Fibroblast of skin of right biceps (primary cell): ENCODE data around the gene KCNK4.

Experiments
- DNase-seq: peaks from one replicate; pipeline ENCODE4 v3.0.0-alpha.2; 2013

The KCNK4 gene

DNA sequence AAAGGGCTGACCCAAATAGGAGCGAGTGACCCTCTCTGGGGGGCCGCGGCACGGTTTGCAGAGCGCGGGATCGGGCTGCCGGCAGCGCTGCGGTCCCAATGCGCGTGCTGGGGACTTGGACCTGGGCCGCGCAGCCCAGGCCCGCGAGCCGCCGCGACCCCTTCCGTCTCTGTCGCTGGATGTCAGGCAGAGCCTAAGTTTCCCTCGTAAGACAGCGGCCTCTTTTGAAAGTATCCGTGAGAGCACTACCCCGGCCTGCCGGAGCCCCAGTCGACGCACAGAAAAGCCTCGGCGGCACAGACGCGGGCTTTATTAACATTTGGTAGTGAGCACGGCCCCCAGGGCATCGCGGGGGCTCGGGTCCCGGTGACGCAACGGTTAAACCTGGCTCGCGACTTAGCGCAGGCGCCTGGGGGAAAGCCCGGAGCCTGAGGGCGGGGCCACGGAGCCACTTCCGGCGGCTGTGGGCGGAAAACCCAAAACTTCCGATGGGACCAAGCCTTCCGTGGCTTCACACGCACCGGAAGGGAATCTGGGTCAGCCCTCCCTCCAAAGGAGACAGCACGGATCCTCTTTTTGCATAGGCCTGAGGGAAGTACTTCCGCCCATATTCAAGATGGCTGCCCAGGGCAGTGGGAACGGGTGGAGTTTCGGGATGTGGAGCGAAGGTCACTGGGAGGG, 21.4 kb upstream of the KCNK4 start:
- DNase-seq: peak; percentile 100

DNA sequence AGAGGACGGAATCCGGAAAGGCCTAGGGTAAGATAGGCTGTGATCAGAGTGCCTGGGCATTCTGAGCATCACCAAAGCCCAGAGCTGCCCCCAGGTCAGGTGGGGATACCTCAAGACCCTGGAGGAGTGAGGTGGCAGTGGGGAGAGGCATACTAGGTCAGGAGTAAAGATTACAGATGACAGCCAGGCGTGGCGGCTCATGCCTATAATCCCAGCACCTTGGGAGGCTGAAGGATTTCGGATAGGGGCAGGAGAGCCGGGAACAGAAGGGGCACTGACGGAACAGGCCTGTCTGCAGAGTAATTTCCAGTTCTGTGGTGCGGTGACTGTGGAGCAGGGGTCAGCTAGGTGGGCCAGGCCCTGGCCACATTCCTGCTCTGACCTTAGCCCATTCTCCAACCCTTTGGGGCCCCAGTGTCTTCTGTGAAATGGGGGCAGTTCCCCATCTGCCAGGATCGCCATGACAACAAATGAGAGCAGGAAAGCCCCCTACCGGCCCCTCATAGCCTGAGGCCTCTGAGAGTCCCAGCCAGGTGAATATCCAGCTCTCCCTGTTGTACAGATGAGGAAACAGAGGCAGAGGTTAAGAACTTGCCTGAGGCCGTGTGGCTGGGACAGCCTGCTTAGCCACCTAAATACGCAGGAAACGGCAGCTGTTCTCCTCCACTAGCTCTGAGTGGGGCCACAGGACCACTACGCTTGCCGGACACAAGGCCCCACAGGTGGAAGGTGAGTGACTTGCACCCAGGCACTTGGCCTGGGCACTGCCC, 15.9 kb upstream of the KCNK4 start:
- no peak for DNase-seq

DNA sequence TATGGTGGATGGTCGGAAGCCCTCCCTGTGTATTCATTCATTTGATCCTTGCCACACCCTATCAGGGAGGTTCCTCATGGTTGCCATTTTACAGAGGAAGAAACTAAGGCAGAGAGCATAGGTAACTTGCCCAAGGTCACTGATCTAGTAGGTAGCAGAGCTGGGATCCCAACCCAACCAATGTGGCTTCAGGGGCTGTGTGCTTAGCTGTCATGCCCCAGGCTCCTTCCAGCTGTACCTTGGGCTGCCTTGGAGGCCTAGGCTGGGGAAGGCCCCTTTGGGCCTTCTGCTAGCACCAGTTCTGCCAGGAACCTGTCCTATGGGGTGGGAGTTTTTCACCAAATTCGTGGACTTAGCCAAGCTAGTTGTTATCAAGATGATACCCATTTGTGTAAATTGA, 15.3 kb upstream of the KCNK4 start:
- DNase-seq: no peak

DNA sequence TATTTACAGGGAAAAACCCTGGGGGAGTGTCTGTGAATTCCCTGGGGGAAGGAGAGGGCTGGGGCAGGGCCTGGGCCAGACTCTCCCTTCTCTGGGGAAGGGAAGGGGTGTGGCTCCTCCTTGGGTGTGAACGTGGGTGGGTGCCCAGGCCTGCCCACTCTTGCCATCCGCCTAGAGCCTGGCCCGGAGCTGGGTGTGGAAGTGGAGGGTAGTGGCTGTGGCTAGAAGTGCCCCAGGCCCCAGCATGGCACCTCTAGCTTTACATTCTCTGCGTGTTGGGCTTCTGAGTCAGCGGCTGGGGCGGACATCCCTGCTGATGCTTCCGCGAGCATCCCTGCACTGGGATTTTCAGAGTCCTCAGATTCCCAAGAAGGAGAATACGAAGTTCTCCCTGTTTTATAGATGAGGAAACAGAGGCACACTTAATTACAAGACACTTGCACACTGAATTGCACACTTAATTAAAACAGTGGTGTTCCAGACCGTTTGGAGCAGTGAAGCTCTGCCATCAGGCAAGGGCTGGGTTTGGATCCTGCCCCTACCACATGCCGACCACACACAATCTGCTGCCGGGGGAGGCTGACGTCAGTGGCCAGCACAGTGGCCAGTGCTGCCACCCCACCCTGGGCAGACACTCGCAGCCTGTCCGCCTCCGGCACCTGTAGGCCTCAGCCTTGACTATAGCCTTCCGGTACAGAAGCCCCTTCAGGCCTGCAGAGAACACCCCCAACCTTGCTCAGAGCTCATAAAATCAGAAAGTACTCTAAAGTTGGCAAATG, 14.3 kb upstream of the KCNK4 start:
- DNase-seq: no peak

DNA sequence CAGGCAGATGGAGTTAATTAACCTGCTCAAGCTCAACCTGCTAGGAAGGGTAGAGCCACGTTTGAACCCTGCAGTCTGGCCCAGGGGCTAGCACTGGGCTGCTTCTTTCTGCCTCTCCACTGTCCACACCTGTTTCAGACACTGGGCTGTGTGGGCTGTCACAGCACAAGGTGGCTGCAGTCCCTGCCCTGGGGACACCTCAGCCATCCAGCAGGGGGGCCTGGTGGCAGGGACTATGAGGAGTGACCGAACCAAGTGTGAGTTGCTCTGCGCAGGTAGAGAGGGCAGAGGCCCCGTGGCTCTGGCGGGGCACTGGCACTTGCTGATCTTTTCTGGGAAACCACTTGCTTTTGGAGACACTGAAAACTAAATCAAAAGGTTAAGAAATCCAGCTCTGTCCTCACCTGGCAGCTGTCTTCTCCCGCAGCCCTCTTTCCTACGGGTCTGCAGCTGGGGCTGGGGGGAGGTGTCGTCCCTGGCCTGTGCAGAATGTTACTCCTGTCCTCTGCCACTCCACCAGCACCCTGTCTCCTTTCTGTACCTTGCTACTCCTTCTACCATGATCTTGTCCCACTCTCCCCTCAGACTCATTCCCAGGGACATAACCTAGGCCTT, 12.4 kb upstream of the KCNK4 start:
- DNase-seq: no peak

DNA sequence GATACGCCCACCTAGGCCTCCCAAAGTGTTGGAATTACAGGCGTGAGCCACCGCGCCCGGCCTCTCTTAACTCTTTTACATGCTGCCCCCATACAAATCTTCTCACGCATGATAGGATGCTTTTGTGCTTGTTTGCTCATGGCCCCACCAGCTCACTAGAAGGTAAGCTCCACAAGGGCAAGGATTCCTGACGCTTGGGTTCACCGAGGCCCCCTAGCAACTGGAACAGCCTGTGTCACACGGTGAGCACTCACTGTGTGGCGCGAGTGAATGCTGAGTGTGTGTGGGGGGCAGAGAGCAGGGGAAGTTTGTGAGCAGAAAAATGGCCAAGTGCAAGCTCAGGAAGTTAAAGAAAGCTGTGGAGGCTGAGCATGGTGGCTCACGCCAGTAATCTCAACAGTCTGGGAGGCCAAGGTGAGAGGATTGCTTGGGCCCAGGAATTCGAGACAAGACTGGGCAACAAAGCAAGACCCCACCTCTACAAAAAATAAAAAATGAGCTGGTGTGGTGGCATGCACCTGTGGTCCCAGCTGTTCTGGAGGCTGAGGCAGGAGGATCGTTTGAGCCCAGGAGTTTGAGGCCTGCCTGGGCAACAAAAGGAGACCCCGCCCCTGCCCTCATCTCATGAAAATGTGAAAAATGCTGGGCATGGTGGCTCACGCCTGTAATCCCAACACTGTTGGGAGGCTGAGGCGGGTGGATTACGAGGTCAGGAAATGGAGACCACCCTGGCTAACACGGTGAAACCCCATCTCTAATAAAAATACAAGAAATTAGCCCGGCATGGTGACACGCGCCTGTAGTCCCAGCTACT, 8.9 kb upstream of the KCNK4 start:
- DNase-seq: no peak

DNA sequence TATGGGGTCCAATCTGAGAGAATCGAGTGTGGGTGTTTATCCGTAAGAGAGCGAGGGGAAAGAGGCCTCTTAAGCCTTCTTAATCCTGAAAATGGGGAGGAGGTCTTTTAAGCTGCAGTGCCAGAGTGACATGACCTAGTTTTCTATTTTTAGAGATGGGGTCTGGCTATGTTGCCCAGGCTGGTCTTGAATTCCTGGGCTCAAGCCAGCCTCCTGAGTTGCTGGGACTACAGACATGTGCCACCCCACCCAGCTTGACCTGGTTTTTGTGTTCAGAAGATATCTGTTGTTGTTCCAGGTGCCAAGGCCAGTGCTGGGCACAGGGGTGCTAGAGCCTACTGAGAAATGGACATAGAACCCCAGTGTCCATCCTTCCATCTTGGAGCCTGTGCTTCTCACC, 8.0 kb upstream of the KCNK4 start:
- DNase-seq: no peak

DNA sequence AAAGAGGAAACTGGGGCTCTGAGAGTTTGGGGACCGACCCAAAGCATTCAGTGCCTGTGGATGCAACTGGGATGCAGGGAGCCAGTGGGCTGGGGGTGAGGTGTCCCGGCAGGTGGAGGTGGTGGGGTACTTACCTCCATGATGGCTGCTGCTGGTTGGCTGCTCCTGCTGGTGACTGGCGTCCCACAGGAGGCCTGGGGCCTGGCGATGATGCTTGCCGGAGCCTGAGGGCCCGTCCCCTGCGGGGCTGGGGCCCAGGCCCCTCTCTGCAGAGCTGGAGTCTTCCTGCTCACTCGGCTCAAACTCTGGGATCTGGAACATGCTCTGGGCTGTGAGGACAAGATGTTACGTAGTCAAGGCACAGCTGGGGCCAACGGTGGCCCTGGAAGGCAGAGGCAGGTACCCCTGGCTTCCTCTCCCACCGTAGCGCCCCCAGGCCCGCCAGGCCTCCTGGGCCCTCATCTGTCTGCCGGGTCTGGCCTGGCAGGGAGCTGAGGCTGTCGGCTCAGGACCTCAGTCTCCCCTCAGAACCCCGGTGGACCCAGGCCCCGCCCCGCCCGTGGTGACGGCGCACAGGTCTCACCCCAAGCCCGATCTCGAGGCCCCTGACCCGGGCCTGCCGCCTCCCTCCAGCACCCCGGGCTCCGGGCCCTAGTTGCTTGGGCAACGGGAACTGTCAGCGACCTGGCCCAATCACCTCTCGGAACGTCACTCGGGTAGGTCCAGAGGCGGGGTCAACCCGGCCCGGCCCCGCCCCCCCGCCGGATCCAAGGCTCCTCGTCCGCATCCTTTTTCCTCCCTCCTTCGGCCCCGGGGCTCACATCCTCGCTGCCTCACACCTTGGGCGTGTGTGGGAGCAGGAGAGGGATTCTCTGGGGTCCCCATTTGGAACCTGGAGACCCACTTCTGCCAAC, 6.8 kb upstream of the KCNK4 start, which contains the start of gene BAD:
TSS of gene BAD (minus strand) at position 618 of the 914 bp plus-strand sequence. CDS start at position 321, 297 bp downstream.
- peak; percentile 91 for DNase-seq

DNA sequence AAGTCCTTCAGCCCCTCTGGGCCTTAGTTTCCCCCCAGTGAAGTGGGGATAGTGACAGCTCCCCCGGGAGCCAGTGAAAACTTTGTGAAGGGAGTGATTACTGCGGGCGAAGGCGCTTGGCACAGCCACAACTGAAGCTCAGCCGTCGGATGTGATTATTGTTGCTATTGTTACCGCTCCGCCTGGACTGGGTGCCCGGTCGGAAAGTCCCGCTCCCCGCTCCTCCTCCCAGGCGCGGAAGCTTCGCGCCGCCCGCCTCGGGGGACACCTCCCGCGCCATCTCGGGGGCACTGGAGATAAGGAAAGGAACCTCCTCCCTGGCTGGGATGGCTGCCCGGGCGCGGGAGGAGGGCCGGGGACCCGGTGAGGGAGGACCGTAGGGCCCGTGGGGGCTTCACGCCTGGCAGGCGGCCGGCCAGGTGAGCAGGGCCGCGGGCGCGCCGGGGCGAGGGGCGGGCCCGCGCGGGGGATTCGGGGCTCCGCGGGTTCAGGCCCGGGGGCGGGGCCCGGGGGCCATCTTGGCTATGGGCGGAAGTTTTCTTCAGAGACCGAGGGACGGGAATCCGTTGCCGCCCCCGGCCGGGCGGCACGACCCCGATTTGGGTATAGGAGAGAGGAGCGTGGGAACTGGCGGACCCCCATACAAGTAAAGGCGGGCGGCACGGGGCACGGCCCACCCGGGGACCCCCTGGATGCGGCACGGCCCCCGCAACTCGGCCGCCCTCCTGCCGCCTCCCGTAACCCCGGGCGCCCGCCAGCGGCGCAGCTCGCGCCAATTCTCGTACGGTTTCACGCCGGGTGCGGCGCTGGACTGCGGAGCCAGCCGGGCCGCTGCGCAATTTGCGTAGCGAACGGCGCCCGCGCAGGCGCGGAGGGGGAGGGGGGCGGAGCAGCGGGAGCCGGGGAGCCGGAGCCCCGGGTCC, 5.9 kb upstream of the KCNK4 start, which contains the start of gene GPR137:
TSS of gene GPR137 (plus strand) at position 887 of the 923 bp plus-strand sequence. CDS start 677 bp downstream, outside the sequence.
- DNase-seq: peak; percentile 74

DNA sequence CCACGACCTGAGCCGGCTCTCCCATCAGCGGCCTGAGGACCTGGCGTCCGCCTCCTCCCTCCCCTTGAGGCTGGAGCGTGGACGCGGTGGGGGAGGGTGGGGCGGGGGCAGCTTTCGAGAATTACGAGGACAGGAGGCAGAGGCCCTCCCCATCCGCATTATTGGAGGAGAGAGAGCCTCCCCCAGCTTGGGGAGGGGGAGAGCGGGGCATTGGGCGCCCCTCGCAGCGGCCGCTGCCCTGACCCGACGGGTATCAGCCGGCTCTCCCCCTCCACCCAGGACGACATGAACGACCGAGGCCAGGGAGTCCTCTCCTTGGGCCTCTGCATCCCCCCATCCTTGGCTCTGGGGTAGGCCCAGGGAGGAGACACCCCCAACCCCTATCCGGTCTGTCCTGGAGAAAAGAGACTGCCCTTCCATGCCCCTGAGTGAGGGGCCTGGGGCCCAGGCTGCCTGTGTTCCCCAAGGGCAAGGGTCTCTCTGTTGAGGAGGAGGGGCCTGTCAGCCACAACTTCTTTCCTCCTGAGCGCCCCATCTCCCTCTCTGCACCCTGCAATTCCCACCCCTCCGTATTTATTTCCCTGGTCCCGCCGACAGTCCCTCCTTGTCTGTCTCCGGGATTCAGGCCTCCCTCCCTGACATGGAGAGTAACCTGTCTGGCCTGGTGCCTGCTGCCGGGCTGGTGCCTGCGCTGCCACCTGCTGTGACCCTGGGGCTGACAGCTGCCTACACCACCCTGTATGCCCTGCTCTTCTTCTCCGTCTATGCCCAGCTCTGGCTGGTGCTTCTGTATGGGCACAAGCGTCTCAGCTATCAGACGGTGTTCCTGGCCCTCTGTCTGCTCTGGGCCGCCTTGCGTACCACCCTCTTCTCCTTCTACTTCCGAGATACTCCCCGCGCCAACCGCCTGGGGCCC, 5.0 kb upstream of the KCNK4 start:
- DNase-seq: no peak

DNA sequence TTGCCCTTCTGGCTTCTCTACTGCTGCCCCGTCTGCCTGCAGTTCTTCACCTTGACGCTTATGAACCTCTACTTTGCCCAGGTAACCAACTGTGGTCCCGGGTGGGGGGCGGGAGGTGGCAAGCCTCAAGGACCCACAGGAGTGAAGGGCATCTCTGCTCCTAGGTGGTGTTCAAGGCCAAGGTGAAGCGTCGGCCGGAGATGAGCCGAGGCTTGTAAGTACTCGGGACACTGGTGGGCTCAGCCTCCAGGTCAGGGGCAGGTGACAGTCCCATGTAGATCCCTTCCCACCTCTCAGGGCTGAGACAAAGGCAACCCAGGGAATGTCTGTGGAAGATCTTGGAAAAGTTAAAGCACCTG, 4.3 kb upstream of the KCNK4 start:
- DNase-seq: no peak

DNA sequence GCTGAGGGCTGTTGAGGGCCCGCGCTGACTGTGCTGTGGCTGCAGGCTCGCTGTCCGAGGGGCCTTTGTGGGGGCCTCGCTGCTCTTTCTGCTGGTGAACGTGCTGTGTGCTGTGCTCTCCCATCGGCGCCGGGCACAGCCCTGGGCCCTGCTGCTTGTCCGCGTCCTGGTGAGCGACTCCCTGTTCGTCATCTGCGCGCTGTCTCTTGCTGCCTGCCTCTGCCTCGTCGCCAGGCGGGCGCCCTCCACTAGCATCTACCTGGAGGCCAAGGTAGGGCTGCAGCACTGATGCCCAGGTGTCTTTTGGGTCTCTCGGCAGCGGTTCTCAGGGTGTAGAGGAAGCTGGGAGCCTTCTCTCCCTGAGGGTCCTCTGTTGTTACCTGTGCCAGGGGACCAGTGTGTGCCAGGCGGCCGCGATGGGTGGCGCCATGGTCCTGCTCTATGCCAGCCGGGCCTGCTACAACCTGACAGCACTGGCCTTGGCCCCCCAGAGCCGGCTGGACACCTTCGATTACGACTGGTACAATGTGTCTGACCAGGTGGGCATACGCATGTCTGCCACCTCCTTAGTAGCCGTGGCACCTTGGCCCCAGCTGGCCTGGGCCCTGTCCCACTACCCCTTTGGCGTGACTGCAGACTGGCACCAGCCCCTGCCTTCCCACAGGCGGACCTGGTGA, 3.3 kb upstream of the KCNK4 start:
- no peak for DNase-seq

DNA sequence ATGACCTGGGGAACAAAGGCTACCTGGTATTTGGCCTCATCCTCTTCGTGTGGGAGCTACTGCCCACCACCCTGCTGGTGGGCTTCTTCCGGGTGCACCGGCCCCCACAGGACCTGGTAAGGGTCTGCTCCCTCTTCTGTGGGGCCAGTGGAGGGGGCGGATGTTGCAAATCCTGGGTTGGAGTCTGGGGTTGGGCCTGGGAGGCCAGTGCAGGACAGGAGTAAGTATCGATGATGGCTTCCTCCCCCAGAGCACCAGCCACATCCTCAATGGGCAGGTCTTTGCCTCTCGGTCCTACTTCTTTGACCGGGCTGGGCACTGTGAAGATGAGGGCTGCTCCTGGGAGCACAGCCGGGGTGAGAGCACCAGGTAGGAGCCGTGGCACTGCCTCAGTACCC, 2.8 kb upstream of the KCNK4 start:
- DNase-seq: no peak

DNA sequence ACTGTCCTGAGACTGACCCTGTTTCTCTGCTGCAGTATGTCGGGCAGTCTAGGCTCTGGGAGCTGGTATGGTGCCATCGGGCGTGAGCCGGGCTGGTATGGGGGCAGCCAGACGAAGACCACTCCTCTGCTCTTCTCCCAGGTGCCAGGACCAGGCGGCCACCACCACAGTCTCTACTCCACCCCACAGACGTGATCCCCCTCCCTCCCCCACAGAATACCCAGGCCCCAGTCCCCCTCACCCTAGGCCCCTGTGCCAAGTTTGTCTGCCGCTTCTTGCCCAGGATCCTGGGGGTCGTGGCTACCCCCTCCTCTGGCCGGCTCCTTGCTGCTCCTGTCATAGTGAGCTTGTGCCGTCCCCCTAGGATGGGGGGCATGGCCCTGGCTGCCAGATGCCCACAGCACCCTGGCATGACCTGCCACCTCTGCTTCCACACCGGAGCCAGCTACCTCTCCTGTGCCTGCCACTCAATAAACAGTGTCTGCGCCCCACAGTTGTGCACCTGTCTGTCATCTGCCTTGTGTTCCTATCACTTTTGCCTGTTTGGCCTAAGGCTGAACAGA, 2.0 kb upstream of the KCNK4 start:
- no peak for DNase-seq

DNA sequence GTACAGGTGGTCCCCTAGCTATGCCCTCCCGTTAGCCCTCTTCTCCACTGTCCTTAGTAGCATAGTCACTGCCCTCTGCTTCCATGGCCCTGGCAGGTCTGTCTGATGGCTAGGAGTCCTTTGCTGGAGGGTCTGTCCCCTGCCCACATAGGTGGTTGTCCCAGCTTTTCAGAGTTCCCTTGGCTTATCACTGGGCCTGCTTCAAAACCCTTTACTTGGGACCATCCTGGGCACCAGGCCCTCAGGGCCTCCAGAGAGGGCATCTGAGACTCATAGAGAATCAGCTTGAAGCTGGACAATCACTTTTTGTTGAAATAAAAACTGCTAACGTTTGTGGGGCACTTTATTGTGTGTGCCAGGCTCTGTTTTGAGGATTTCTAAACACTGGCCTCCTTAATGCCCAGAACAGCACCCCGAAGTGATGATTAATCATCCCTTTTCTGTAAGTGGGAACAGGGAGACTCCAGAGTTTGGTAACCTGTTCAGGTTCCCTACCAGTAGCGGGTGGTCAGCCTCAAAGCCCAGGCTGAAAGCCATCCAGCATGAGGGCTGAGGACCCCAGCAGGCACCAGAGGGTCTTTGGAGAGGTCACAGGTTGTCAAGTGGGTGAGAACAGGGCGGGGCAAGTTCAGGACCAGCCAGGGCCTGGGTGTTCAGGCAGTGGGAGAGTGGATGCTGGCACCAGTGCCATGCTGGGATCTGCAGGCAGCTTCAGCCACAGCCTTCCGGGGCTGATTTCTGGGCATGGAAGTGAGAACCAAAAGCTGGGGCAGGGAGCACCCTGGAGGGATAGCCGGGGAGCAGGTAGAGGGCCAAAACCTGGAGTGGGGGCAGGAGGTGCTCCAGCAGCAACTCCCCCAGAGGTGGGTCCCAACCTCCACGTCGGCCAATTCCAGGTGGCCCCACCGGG, 495 bp upstream of the KCNK4 start:
- no peak for DNase-seq

DNA sequence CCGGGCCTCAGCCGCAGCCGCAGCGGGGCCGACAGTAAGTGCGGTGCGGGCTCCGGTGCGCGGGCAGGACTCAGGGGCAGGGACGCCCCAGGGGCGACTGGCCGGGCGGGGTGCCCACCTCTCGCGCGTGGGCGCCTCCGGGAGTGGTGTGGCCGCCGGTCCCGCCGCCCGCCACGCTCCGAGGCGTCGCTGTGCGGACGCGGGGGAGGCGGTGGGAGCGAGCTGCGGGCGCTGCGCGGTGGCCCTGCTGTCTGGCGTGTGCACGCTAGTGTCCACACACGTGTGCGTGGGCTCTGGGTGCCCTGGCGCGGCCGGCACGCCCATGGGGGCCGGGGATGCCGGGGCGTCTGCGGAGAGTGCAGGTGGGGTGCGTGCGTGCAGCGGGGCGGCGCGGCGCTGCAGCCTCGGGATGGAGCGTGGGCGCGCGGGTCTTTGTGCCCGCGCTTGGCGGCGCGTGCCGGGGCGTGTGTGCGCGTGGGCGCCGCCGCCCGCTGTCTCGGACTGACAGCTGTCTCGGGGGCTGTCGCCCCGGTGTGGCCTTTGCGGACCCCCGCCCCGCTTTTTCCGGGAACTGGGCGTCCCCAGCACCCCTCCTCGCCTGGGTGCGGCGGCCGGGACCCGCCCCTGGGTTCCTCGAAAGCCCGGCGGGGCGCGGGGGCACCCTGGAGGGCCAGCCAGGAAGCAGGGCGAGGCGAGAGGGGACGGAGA, 804 bp downstream of the KCNK4 start:
- no peak for DNase-seq
